Osteoblast (primary cell): ENCODE data around the gene HELZ. TPM values are rescaled to one million over a fixed set of nuclear protein-coding genes. Genes with fewer than 3 reads are reported as not detected.

Source experiments
- DNase-seq: peaks from one replicate; pipeline ENCODE4 v3.0.0; 2011; ENCODE audit warnings: low spot score, mixed read lengths; ENCODE audit not compliant: insufficient read length; ENCODE audit errors: missing footprints
- H2AFZ ChIP-seq: 2 replicates; pipeline ENCODE4 v1.6.0; 2011; ENCODE audit warnings: mild to moderate bottlenecking, low read length
- H3K27ac ChIP-seq: 2 replicates; pipeline ENCODE4 v1.5.1; 2011; ENCODE audit warnings: mild to moderate bottlenecking, low read depth, low read length, moderate library complexity
- H3K27me3 ChIP-seq: 2 replicates; pipeline ENCODE4 v1.6.0; 2012; ENCODE audit warnings: mild to moderate bottlenecking, control low read depth, inconsistent platforms, low read length, moderate library complexity; ENCODE audit not compliant: insufficient read depth
- H3K36me3 ChIP-seq: 2 replicates; pipeline ENCODE4 v1.5.1; 2011; ENCODE audit warnings: mild to moderate bottlenecking, low read length, control low read depth, moderate library complexity; ENCODE audit not compliant: insufficient read depth
- H3K4me1 ChIP-seq: 2 replicates; pipeline ENCODE4 v1.5.1; 2011; ENCODE audit warnings: mild to moderate bottlenecking, low read length, control low read depth, moderate library complexity; ENCODE audit not compliant: insufficient read depth
- H3K4me2 ChIP-seq: 2 replicates; pipeline ENCODE4 v1.6.0; 2011; ENCODE audit warnings: mild to moderate bottlenecking, low read length; ENCODE audit not compliant: insufficient read depth
- H3K4me3 ChIP-seq: fragments of 200-600 bp; sonication (generic); 3 replicates; pipeline ENCODE4 v1.5.1; 2012; ENCODE audit warnings: mild to moderate bottlenecking, low read length, inconsistent platforms; ENCODE audit not compliant: insufficient read depth
- H3K79me2 ChIP-seq: 2 replicates; pipeline ENCODE4 v1.6.0; 2012; ENCODE audit warnings: mild to moderate bottlenecking, low read length, control low read depth, inconsistent platforms; ENCODE audit not compliant: insufficient read depth
- H3K9me3 ChIP-seq: 2 replicates; pipeline ENCODE4 v1.5.1; 2011; ENCODE audit warnings: low read depth, low read length, control low read depth
- H4K20me1 ChIP-seq: 2 replicates; pipeline ENCODE4 v1.6.0; 2012; ENCODE audit warnings: mild to moderate bottlenecking, low read length, control low read depth; ENCODE audit not compliant: insufficient read depth
- CTCF ChIP-seq: IDR thresholded peaks from 2 replicates; pipeline ENCODE4 v1.5.1; 2011; ENCODE audit warnings: mild to moderate bottlenecking, low read depth, low read length, moderate library complexity; ENCODE audit errors: extremely low read depth
- total RNA-seq: library from RNA; depleted of rRNA; stranded (reverse); fragments of >200 nt; gene quantifications from 2 replicates; pipeline ENCODE4 v1.2.3, GENCODE V29; 2012

Gene HELZ
- total RNA-seq, 1 donor, result 56.8 TPM

- Histone ChIP-seq H3K9me3 (no peaks in the 10 kb centered on the region), H3K27me3 (no peaks in the 10 kb centered on the region), H3K27ac (no peak overlapping the region), H3K4me3 (no peak overlapping the region), H3K4me2 (no peak overlapping the region), H4K20me1 (peaks cover 30% of the 10 kb centered on the region), H3K36me3 (peaks cover 16% of the 10 kb centered on the region), H3K79me2 (peaks cover 87% of the 10 kb centered on the region), H2AFZ (no peak overlapping the region), H3K4me1 (peaks cover 10% of the 10 kb centered on the region)
- no peak for DNase-seq
- peak; percentile 52 for TF ChIP-seq CTCF
These were observed 23.7 kb downstream of the HELZ start for GRCh38 chr17:67221062-67221998.

GRCh38 chr17:67218385-67218950, 26.5 kb downstream of the HELZ start:
- Histone ChIP-seq H3K4me2 (no peak overlapping the region), H3K36me3 (peaks cover 16% of the 10 kb centered on the region), H3K4me3 (no peak overlapping the region), H3K9me3 (no peaks in the 10 kb centered on the region), H3K79me2 (peaks cover 71% of the 10 kb centered on the region), H4K20me1 (peaks cover 25% of the 10 kb centered on the region), H2AFZ (no peak overlapping the region), H3K27ac (peak overlapping the region; percentile 45), H3K4me1 (peaks cover 16% of the 10 kb centered on the region), H3K27me3 (no peaks in the 10 kb centered on the region)
- TF ChIP-seq CTCF, result no peak
- peak; percentile 79 for DNase-seq

GRCh38 chr17:67217446-67217845, 27.6 kb downstream of the HELZ start:
- DNase-seq, result no peak
- H3K4me3 ChIP-seq, result no peak overlapping the region
- no peaks in the 10 kb centered on the region for H3K27me3 ChIP-seq
- H3K9me3 ChIP-seq, result no peaks in the 10 kb centered on the region
- H3K79me2 ChIP-seq, result peaks cover 64% of the 10 kb centered on the region
- no peak overlapping the region for H2AFZ ChIP-seq
- H3K27ac ChIP-seq, result no peak overlapping the region
- H3K36me3 ChIP-seq, result peaks cover 14% of the 10 kb centered on the region
- H4K20me1 ChIP-seq, result peaks cover 23% of the 10 kb centered on the region
- no peak for TF ChIP-seq CTCF
- H3K4me1 ChIP-seq, result peaks cover 26% of the 10 kb centered on the region
- H3K4me2 ChIP-seq, result no peak overlapping the region
